Amygdala (tissue), 56 donors: ENCODE results near the gene GP1BB.
A peak's percentile ranks its signal among the peaks of the same experiment; 100 is the strongest.
"Not testable (repeated sequence)": the region's sequence is repeated elsewhere in the genome, so short reads cannot be mapped to it uniquely, and the experiment has no call there.

Source experiments
- DNase-seq, 56 donors: peaks; one replicate each; lab custom pipeline; 2025; lab: John Stamatoyannopoulos, UW

GP1BB gene

GRCh38 chr22:19724927-19725661 is 1.8 kb downstream of the GP1BB start:
- no peak for DNase-seq

GRCh38 chr22:19726064-19726788 is 2.9 kb downstream of the GP1BB start:
- DNase-seq: not testable (repeated sequence)

GRCh38 chr22:19727310-19728150 is 4.2 kb downstream of the GP1BB start:
- no peak for DNase-seq

DNA sequence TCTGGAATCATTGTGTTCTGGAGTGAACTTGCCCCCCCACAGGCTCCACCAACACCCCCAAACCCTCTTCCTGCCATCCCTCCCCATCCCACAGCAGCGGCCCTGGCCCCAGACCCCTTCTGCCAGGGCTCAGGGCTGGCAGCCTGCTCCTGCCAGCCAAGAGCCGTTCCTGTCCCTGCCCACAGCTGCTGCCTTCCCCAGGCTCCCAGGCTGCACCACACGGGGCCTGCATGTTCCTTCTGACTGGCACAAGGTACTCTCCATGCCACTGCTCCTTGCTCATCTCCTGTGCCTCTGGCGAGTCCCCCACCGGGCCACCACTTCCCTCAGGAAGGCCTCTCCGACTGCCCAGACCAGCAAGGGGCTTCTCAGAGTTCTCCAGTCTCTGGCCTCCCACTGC is 4.9 kb downstream of the GP1BB start:
- no peak for DNase-seq

- DNase-seq: no peak
These were observed 5.5 kb downstream of the GP1BB start for GRCh38 chr22:19728836-19729235.

DNA sequence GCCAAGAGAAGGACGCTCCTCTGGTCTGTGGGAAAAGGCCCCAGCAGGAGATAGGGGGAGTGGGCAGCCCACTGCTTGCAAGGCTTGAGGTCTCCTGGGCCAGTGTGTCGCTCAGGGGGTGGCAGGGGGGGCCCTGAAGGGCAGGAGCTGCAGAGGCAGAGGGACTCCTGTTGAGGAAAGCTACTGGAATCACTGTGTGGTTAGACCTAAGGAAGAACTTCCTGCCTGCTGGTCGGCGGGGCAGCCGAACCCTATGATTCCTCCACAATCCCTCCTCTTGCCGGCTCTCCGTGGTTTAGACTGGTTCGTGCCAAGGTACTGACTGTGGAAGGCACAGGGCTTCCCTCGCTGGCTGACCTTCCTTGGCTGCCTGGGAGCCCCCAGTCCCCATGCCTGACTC is 6.2 kb downstream of the GP1BB start:
- no peak for DNase-seq

- no peak for DNase-seq
These were observed 6.9 kb downstream of the GP1BB start for GRCh38 chr22:19730198-19730597.

DNA sequence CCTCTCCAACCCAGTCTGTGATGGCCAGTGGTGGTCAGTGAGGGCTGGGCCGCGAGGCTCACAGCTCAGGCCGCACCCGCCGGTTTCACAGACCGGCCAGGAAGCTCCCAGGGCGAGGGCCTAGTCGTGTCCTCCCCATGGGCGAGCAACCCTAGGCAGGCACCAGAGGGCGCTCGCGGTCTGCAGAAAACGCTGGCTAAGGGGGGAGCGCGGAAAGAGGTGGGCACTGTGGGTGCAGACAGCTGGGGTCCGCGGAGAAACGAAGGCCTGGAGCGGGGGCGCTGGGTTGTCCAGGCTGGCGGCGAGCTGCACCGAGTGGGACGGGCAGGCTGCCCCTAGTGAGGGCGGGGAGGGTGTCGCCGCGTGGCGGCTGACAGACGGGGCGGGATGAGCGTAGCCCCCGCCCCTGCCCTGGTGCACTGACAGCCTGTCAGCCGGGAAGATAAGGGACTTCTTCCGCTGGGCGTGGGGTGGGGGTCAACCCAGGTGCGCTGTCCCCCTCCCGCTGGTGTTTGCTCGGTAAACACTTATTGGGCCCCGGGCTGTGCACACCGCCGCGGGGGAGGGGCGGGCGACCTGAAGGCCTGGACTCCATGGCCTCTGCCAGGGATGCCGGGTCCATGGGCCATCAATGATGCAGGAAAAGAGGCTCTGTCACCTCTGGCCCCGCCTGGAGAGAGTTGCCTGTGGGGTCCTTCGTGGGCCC is 7.5 kb downstream of the GP1BB start:
- DNase-seq: peak in 54 of 56 donors; percentile 8 to 85 (median 59)

- no peak for DNase-seq
These were observed 8.2 kb downstream of the GP1BB start for GRCh38 chr22:19731361-19732135.

GRCh38 chr22:19732403-19733113 is 9.2 kb downstream of the GP1BB start:
- no peak for DNase-seq

DNA sequence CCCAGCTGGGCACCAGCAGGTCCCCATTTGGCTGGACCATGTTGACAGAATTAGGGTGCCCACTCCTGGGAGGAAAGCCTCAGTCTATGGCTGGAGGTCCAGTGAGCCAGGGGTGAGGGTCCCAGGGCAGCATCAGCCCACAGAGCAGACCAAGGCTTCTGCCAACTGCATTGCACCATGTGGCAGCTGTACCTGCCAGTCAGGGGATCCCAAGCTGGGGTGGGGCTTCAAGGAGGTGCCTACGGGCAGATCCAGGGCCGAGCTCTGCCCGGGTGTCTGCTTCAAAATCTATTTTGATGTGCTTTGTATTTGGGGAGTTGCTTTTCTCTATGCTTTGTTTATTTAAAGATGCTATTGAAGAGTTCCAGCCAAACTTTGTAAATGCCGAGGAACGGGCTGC is 10.4 kb downstream of the GP1BB start:
- no peak for DNase-seq

- DNase-seq: no peak
These were observed 10.8 kb downstream of the GP1BB start for GRCh38 chr22:19734163-19734562.

- no peak for DNase-seq
These were observed 11.6 kb downstream of the GP1BB start for GRCh38 chr22:19734837-19735382.

DNA sequence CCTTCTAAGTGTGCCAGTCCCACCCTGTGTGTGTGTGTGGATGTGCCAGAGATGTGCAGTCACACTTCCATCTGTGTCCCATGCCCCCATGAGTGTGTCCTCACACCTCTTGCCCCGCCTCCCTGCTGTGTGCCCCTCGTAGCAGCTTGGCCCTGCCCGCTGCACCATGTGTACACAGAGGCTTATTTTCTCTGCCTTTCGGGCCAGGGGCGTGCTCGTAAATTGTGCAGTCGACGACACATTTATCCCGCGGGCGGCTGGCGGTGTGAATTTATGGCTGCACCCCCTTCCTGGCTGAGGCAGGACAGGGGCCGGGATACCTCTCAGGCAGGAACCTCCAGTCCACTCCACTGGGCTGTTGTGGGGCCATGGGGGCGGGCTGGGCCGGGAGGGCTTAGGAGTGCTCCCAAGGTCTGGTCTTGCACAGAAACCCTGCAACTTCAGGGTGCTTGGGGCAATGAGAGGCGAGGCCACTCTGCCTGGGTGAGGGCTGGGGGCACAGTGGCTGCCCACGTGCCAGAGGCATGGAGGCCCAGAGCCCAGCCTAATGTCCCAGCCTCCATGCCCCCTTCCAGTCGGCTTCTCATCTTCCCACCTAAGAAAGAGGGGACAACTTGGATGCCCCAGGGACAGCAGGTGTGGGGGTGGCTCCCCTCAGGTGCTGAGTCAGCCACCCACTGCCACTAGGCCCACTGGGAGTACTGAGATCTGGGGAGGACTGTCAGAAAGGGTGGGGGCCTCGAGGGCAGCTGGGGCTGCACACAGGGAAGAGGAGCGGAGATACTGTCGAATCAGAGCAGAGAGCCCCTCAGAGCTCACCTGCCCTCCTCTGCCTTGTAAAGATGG is 12.5 kb downstream of the GP1BB start:
- DNase-seq: no peak

DNA sequence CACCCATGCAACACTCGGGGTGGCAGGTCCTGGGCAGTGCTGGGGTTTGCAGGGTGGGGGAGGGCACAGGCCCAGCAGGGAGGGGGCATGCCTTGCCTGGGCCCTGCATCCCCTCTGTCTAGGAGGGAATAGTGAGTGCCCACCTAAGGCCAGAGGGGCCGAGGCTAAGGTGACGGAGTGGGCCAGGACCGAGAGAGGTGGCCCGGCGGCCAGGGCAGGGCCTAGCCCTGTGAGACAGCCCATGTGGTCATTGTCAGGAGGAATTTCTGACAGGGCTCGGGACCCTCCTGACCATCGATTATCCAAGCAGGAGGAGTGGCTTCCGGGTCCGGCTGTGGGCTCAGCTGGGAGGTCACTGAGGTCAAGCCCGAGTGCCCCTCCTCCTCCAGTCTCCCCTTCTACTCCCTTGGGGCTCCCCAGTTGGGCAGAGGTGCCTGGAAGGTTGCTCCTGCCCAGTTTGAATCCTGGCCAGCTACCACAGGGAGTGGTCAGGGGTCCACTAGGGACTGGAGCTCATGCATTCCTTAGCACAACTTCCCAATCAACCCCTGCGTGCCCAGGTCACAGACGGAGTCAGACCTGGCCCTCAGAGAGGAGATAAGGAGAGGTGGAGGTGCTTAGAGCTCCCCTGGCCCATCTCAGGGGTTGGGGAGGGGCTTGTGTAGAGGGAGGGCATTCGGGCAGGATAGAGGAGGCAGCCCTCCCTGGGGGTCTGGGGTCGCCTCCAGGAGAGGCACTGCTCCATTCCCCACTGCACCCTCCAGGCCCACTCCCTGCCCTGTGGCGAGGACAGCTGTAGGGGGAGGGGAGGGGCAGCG is 14.7 kb downstream of the GP1BB start:
- no peak for DNase-seq

DNA sequence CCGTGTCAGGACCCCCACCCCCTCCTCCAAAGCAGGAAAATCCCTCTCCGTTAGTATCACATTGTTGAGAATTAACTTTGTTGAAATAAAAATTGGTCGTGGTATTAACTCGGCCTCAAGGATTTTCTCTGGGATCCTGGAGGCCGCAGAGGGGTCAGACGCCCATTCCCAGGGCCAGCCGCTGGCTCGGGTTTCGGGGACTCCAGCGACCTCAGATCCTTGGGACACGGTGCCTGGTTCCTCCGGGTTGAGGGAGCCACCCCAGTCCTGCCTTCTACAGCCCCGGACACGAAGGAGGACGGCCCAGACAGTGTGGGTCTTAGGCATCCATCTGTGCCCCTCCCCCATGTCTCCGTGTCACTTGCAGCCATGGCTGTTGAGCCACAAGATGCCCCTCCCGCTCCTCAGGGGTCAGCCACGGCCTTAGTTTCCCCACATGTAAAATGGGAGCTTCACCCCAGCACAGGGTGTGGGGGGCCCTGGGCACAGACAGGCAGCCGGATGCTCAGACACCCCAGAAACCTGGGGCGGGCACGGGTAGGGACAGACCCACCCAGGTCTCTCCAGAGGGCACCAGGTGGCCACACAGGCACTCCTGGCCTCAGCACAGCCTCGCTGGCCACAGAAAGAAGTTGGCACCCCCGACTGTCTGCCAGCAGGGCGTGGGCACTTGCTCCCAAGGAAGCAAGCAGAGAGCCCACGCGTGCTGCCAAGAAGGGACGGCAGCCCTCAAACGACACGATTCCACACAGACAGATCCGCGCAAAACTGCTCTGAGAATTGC is 15.5 kb downstream of the GP1BB start:
- no peak for DNase-seq
